Activated naive CD8-positive, alpha-beta T cell treated with anti-CD3 and anti-CD28 coated beads, Interleukin-2, amount 50 U/mL, for 24 hours (primary cell): ENCODE data around the gene DEK.
"Not testable (repeated sequence)": the region's sequence is repeated elsewhere in the genome, so short reads cannot be mapped to it uniquely, and the experiment has no call there.

Experiments
- ATAC-seq: fragments of 150-1000 bp; cut with Tn5 transposase; one replicate; pipeline ENCODE4 v1.10.0; 2021
- DNase-seq: peaks from one replicate; pipeline ENCODE4 v3.0.0; 2021
- H3K27ac Mint-ChIP-seq: one replicate; pipeline ENCODE4 v1.8.0; 2021; ENCODE audit warnings: mild to moderate bottlenecking, mixed read lengths
- H3K27me3 Mint-ChIP-seq: one replicate; pipeline ENCODE4 v1.8.0; 2021; ENCODE audit warnings: mixed read lengths
- H3K36me3 Mint-ChIP-seq: one replicate; pipeline ENCODE4 v1.8.0; 2021; ENCODE audit warnings: low read depth, mixed read lengths
- H3K4me1 Mint-ChIP-seq: one replicate; pipeline ENCODE4 v1.8.0; 2021; ENCODE audit warnings: mixed read lengths
- H3K4me3 Mint-ChIP-seq: one replicate; pipeline ENCODE4 v1.8.0; 2021; ENCODE audit warnings: mild to moderate bottlenecking, moderate library complexity, mixed read lengths
- H3K9me3 Mint-ChIP-seq: one replicate; pipeline ENCODE4 v1.8.0; 2021; ENCODE audit warnings: mixed read lengths

Gene DEK

GRCh38 chr6:18183766-18184165 is 80.6 kb downstream of the DEK start:
- H3K9me3 Mint-ChIP-seq: no peaks in the 10 kb centered on the region
- no peak for DNase-seq
- H3K4me3 Mint-ChIP-seq: no peak overlapping the region
- no peak for ATAC-seq
- no peaks in the 10 kb centered on the region for H3K27me3 Mint-ChIP-seq
- H3K27ac Mint-ChIP-seq: no peak overlapping the region
- peaks cover 23% of the 10 kb centered on the region for H3K4me1 Mint-ChIP-seq
- H3K36me3 Mint-ChIP-seq: peaks cover 34% of the 10 kb centered on the region

- ATAC-seq (no peak), DNase-seq (no peak)
- Mint-ChIP-seq H3K4me1 (peaks cover 23% of the 10 kb centered on the region), H3K27ac (no peak overlapping the region), H3K9me3 (no peaks in the 10 kb centered on the region), H3K36me3 (peaks cover 40% of the 10 kb centered on the region), H3K4me3 (no peak overlapping the region), H3K27me3 (no peaks in the 10 kb centered on the region)
Observed at GRCh38 chr6:18182568-18182967, 81.8 kb downstream of the DEK start.

GRCh38 chr6:18179770-18180356 is 84.5 kb downstream of the DEK start:
- ATAC-seq (no peak), DNase-seq (no peak)
- Mint-ChIP-seq H3K27me3 (no peaks in the 10 kb centered on the region), H3K4me3 (no peak overlapping the region), H3K36me3 (peaks cover 51% of the 10 kb centered on the region), H3K27ac (no peak overlapping the region), H3K4me1 (peaks cover 4% of the 10 kb centered on the region), H3K9me3 (no peaks in the 10 kb centered on the region)

GRCh38 chr6:18178960-18179615 is 85.2 kb downstream of the DEK start:
- DNase-seq (no peak), ATAC-seq (no peak)
- Mint-ChIP-seq H3K4me1 (peaks cover 2% of the 10 kb centered on the region), H3K4me3 (no peak overlapping the region), H3K9me3 (no peaks in the 10 kb centered on the region), H3K27ac (no peak overlapping the region), H3K27me3 (no peaks in the 10 kb centered on the region), H3K36me3 (peaks cover 54% of the 10 kb centered on the region)

- Mint-ChIP-seq H3K4me1 (peaks cover 2% of the 10 kb centered on the region), H3K27ac (no peak overlapping the region), H3K36me3 (peaks cover 57% of the 10 kb centered on the region), H3K27me3 (no peaks in the 10 kb centered on the region), H3K9me3 (no peaks in the 10 kb centered on the region), H3K4me3 (no peak overlapping the region)
- DNase-seq (no peak), ATAC-seq (no peak)
Observed at GRCh38 chr6:18177286-18177965, 86.9 kb downstream of the DEK start.

GRCh38 chr6:18176198-18176597 is 88.1 kb downstream of the DEK start:
- H3K27ac Mint-ChIP-seq, H3K4me3 Mint-ChIP-seq, H3K27me3 Mint-ChIP-seq, H3K9me3 Mint-ChIP-seq, H3K4me1 Mint-ChIP-seq, ATAC-seq, DNase-seq: not testable (repeated sequence)
- H3K36me3 Mint-ChIP-seq: peaks cover 58% of the 10 kb centered on the region
